ENCODE measurements around the gene RCBTB2. TPM values are rescaled to one million over a fixed set of nuclear protein-coding genes. Genes with fewer than 3 reads are reported as not detected.

The RCBTB2 gene
- total and polyA plus RNA-seq, 9 of the 15 experiments (the other 6 are each of a cell fraction or from before 2014, with no cell fraction given): 0.91 to 3.3 (median 1.5) TPM

DNA sequence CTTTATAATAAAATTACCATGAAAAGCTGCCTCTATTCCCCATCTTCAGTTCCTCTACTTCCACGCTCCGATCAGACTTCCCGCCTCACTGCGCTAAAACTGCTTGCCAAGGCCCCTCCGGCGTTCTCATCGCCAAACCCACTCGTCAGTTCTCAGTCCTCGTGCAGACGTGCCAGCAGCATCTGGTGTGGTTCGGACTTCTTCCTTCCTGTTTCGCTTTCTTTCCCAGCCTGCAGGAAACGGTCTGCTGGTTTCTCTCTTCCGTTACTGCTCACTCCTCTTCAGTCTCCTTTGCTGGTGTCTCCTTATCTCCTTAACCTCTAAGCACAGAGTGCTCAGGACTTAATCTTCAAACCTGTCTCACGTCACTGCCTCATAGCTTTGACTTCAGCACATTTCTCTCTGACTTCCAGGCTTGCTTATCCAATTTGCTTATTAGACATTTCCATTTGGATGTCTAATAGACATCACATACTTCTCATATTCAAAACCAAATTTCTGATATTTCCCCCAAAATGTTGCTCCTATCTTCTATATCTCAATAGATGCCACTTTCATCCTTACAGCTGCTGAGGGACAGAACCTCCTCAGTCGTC, 40.3 kb downstream of the RCBTB2 start (continued):
- TF ChIP-seq, protein P1, sequence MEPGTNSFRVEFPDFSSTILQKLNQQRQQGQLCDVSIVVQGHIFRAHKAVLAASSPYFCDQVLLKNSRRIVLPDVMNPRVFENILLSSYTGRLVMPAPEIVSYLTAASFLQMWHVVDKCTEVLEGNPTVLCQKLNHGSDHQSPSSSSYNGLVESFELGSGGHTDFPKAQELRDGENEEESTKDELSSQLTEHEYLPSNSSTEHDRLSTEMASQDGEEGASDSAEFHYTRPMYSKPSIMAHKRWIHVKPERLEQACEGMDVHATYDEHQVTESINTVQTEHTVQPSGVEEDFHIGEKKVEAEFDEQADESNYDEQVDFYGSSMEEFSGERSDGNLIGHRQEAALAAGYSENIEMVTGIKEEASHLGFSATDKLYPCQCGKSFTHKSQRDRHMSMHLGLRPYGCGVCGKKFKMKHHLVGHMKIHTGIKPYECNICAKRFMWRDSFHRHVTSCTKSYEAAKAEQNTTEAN (CRISPR knock-in tag; IDR thresholded peaks at IDR 0.05): no peak
- TF ChIP-seq, protein P2, sequence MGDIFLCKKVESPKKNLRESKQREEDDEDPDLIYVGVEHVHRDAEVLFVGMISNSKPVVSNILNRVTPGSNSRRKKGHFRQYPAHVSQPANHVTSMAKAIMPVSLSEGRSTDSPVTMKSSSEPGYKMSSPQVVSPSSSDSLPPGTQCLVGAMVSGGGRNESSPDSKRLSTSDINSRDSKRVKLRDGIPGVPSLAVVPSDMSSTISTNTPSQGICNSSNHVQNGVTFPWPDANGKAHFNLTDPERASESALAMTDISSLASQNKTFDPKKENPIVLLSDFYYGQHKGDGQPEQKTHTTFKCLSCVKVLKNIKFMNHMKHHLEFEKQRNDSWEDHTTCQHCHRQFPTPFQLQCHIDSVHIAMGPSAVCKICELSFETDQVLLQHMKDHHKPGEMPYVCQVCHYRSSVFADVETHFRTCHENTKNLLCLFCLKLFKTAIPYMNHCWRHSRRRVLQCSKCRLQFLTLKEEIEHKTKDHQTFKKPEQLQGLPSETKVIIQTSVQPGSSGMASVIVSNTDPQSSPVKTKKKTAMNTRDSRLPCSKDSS (IDR thresholded peaks at IDR 0.05; ENCODE audit: low read depth, partially characterized antibody): no peak
- TF ChIP-seq JUND (IDR thresholded peaks at IDR 0.05; ENCODE audit: borderline replicate concordance, low read depth, low read length) (peak; percentile 28; the same call in 1 of the 2 replicates), JUND (tag; IDR thresholded peaks at IDR 0.05; ENCODE audit: borderline replicate concordance, low read depth, low read length) (0 out of 3 replicates have a peak, but pooled peaks have one; percentile 8), LCOR (CRISPR knock-in tag; IDR thresholded peaks at IDR 0.05) (no peak), ZNF79 (CRISPR knock-in tag; IDR thresholded peaks at IDR 0.05; ENCODE audit: low read depth) (no peak), ZNF75A (CRISPR knock-in tag; IDR thresholded peaks at IDR 0.05) (no peak), ZNF316 (IDR thresholded peaks at IDR 0.05) (peak; percentile 77), ELF1 (tag; IDR thresholded peaks at IDR 0.05) (peak; percentile 66), RNF2 (IDR thresholded peaks at IDR 0.05) (peak; percentile 26; the same call in 1 of the 2 replicates)
- TF ChIP-seq, protein P3, sequence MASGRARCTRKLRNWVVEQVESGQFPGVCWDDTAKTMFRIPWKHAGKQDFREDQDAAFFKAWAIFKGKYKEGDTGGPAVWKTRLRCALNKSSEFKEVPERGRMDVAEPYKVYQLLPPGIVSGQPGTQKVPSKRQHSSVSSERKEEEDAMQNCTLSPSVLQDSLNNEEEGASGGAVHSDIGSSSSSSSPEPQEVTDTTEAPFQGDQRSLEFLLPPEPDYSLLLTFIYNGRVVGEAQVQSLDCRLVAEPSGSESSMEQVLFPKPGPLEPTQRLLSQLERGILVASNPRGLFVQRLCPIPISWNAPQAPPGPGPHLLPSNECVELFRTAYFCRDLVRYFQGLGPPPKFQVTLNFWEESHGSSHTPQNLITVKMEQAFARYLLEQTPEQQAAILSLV (tag; IDR thresholded peaks at IDR 0.05): no peak
